ENCODE measurements around the gene TNFAIP2.

DNA sequence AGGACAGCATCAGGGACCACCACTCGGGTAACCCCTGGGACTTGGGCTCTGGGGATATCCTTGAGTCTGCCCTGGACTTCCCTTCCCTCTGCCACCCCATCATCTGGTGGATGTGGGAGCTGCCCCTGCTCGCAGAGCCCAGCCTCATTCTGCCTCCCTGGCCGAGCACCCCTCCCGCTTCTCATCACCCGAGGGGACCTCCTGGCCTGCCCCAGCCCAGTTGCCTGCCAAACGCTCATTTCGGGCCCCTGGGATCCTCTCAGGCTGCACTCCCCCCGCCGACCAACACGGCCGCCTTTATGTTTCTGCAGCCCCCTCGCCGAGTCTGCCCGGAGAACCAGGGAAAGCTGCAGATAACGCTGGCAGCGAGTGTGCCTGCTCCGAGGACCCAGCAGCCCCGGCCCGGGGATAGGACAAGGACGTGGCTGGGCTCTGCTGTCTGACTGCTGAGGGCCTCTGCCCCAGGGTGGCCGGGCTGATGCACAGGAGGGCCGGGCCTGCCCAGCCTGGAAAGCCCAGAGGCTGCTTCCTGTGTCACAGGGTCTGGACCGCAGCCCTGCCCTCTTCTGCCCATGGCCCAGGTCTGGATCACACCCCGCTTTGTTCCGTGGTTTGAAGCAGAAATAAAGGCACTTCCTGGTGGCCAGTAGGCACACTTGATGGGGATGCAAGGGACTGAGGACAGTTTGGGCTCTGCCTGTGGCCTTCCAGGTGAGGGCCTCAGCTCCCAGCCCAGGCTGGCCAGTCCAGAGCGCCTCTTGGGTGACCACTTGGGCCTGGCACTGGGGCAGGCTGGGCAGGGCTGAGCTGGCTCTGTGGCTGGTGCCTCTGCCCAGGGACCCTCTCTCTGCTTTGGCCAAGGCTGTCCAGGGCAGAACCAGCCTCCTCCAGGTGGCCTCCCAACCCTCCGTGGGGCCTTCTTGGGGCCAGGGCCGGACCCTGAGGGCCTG is 33.6 kb upstream of the TNFAIP2 start:
- TF ChIP-seq POLR2A (IDR thresholded peaks at IDR 0.05), result no peak
- TF ChIP-seq, protein P1, sequence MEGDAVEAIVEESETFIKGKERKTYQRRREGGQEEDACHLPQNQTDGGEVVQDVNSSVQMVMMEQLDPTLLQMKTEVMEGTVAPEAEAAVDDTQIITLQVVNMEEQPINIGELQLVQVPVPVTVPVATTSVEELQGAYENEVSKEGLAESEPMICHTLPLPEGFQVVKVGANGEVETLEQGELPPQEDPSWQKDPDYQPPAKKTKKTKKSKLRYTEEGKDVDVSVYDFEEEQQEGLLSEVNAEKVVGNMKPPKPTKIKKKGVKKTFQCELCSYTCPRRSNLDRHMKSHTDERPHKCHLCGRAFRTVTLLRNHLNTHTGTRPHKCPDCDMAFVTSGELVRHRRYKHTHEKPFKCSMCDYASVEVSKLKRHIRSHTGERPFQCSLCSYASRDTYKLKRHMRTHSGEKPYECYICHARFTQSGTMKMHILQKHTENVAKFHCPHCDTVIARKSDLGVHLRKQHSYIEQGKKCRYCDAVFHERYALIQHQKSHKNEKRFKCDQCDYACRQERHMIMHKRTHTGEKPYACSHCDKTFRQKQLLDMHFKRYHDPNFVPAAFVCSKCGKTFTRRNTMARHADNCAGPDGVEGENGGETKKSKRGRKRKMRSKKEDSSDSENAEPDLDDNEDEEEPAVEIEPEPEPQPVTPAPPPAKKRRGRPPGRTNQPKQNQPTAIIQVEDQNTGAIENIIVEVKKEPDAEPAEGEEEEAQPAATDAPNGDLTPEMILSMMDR (IDR thresholded peaks at IDR 0.05), result no peak
